Mucosa of gallbladder (tissue), 1 donor: ENCODE data around the gene CDIP1. TPM values are rescaled to one million over a fixed set of nuclear protein-coding genes. Genes with fewer than 3 reads are reported as not detected.
A peak's percentile ranks its signal among the peaks of the same experiment; 100 is the strongest.

ENCODE experiments used
- DNase-seq: peaks from one replicate; pipeline ENCODE4 v3.0.0-alpha.2; 2020; ENCODE audit warnings: low spot score
- total RNA-seq: library from RNA; stranded (reverse); gene quantifications from one replicate; pipeline ENCODE4 v1.2.1, GENCODE V29; 2021
- donor health status: DM: no; HTN: no; CAD: no.

The CDIP1 gene
- total RNA-seq, 1 donor from 2014 or later = 38.7 TPM

DNA sequence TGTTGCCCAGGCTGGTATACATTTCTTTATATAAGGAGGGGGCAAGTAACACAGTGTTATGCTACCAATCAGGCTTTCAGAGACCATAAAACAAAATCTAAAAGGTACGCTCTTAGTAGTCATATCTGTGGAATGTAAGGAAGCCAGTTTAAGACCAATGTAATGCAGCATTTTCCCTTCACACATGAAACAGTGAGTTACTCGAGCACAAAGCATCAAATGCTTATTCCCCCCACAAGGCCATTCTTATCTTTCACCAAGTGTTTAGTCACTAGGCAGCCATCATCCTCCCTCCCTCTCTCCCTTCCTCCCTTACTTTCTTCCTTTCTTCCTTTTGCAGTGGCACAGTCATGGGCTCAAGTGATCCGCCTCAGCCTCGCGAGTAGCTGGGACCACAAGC lies 49.5 kb downstream of the CDIP1 start:
- no peak for DNase-seq

GRCh38 chr16:4488499-4488967 lies 50.0 kb downstream of the CDIP1 start:
- no peak for DNase-seq

- DNase-seq = peak; percentile 38
These were observed 50.5 kb downstream of the CDIP1 start for GRCh38 chr16:4487955-4488498.

DNA sequence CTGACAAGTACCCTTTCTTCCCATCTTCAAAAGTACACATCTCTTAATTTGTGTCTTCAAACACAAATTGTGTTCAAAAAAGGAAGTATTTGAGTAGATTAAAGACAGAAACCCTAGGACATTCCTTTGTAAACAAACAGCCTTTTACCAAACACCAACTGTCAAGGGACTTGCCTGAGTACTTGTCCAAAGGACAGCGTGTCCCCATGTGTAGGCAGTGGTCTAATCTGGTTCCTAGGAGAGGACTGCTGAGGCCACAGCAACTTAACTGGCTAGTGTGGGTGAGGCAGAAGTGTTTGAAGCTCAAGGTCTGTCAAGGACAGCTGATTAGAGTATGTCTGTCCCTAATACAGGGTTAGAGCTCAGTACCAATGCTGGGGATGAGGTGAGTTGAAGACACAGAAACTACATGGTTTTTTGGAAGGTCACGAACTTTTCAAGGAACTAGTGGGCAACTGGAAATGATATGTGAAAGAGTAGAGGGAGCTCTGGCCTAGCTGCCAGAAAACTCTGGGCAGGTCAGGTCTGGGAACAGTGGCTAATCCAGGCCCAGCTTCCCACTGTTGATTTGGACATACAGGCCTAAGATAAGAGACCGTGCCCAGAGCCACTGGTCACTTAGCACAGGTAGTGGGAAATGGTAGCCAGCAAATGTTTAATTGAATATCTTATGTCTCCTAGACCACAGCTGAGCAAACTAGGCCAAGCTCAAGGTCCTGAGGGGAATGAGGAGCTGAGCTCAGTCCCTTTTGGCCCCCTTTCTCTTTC lies 52.3 kb downstream of the CDIP1 start:
- DNase-seq = no peak

GRCh38 chr16:4481963-4482362 lies 56.6 kb downstream of the CDIP1 start:
- DNase-seq = no peak

GRCh38 chr16:4481526-4481925 lies 57.0 kb downstream of the CDIP1 start:
- DNase-seq = no peak

DNA sequence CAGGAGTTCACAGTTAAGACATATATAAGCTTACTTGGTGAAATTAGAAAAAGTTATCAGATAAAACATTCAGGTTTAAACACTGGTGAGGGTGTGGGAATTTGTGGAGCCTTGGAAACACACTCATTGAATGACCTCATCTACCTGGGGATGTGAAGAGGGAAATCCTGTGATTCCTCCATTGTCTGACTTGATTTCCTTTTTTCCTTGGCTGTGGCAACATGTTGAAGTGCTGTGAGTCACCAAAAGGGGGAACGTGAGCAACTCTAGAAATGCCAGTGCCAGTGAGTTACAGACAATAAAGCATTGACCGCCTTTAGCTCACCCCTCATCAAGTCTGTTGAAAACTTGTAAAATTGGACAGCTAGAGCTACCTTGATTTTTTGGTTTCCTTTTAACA lies 60.6 kb downstream of the CDIP1 start:
- DNase-seq = no peak

GRCh38 chr16:4475880-4476788 lies 62.4 kb downstream of the CDIP1 start, which contains the start of gene HMOX2:
Gene HMOX2, plus strand, starts transcription at chr16:4476398. Its CDS starts 29,127 bp downstream, at chr16:4505525.
- peak; percentile 94 for DNase-seq

- DNase-seq = peak; percentile 89
These were observed 64.2 kb downstream of the CDIP1 start, which contains the start of gene NMRAL1 for GRCh38 chr16:4474192-4474961. Gene NMRAL1, minus strand, starts transcription at chr16:4474625. Its CDS starts 493 bp downstream, at chr16:4474132.

DNA sequence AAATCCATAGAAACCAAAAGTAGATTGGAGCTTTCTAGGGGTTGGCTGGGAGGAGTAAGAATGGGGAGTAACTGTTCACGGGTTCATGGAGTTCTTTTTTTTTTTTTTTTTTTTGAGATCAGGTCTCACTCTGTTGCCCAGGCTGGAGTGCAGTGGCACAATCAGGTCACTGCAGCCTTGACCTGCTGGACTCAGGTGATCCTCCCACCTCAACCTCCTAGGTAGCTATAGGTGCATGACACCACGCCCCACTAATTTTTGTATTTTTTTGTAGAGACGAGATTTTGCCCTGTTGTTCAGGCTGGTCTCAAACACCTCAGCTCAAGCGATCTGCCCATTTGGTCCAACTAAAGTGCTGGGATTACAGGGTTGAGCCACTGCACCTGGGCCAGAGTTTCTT lies 65.7 kb downstream of the CDIP1 start:
- DNase-seq = no peak

- DNase-seq = no peak
These were observed 66.7 kb downstream of the CDIP1 start for GRCh38 chr16:4471869-4472268.

DNA sequence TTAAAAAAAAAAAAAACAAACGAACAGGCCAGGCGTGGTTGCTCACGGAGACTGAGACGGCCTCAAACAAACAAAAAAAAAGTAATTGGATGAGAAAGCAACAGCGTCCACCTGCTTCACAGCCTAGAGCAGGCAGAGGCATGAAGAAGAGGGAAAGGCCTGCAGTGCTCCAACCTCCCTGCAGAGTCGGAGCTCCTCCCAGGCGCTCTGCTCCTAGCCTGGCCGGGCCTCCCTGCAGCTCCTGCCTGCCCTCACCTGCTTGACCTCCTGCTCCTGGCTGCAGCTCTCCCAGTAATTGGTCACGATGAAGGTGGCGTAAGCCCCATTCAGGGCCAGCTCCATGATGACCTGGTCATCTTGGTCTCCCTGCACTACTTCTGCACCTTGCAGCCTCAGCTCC lies 69.6 kb downstream of the CDIP1 start:
- DNase-seq = no peak

- DNase-seq = no peak
These were observed 70.7 kb downstream of the CDIP1 start for GRCh38 chr16:4467916-4468315.

- DNase-seq = peak; percentile 68
These were observed 72.4 kb downstream of the CDIP1 start for GRCh38 chr16:4465977-4466779.

GRCh38 chr16:4463522-4464163 lies 74.9 kb downstream of the CDIP1 start:
- DNase-seq = no peak

GRCh38 chr16:4461250-4462085 lies 77.1 kb downstream of the CDIP1 start:
- no peak for DNase-seq

DNA sequence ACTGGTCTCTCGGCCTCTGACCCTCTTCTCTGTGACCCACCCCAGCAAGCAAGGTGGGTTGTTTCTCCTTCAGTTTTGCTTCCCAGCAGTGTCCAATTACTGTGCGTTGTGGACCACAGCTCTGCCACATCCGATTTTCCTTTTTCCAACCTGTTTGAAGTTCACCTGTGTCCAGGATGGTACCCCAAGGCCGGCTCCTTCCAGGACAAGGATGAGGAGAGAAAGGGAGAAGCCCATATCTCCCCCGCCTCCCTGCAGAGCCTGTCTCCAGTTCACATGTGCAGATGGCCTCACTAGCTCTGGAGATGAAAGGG lies 77.7 kb downstream of the CDIP1 start:
- DNase-seq = no peak
